NCI-H146 treated with DMSO at 0.1 percent for 48 hours (cell line): Measurements from ENCODE around the gene SEPTIN11.

Source experiments
- DNase-seq: peaks from one replicate; lab custom pipeline; 2025; ENCODE audit not compliant: unreplicated experiment; lab: John Stamatoyannopoulos, UW

SEPTIN11 gene

DNA sequence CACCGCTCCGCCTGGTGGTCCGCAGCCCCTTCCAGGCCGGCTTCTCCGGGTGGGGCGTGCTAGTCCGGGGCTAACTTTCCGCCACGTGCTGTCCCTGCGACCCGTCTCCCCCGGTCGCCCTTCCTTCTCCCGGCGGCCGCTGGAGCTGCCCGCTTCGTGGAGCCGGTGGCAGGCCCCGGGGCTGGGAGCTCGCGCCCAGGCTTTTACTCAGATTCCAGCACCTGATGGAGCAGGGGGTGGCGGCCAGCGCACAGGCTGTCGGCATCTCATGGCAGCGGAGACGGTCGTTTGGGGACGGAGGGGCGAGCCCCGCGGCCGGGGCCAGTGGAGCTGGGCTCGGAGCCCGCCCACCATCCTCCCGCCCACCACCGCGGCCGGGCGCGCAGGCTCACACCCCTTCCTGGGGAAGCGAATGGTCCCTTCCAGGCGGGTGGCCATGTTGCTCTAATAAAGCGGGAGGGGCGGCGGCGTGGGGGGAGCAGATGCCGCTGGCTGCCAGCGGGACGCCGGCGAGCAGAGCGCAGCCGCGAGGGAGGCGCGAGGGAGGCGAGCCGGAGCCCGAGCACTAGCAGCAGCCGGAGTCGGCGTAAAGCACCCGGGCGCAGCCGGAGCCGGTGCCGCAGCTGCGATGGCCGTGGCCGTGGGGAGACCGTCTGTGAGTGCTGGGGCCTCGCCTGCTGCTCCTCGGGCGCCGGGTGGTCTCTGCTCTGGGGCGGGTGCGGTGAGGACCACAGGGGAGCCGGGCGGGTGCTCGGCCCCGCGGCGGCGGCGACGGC lies at the start of gene SEPTIN11:
Gene SEPTIN11, plus strand, starts transcription at position 477 of the 776 bp plus-strand sequence. Its CDS starts 152 bp downstream, at position 629.
- peak; percentile 88 for DNase-seq

- DNase-seq = no peak
Measured at GRCh38 chr4:76902233-76902890, 47.2 kb upstream of the SEPTIN11 start.

DNA sequence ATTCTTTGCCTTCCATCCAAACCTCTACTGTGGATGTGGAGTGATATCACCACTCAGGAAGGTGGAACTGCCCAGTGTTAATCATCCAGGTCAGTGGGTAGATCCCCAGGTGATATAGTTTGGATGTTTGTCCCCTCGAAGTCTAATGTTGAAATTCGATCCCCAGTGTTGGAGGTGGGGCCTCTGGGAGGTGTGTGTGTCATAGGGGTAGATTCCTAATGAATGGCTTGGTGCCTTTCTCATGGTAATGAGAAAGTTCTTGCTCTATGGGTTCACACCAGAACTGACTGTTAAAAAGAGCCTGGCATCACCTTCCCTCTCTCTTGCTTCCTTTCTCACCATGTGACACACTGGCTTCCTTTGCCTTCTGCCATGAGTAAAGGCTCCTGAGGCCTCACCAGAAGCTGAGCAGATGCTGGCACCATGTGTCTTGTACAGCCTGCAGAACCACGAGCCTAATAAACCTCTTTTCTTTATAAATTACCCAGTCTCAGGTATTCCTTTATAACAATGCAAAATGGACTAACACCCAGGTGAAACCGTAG lies 44.8 kb upstream of the SEPTIN11 start:
- DNase-seq = no peak

GRCh38 chr4:76905521-76905920 lies 44.0 kb upstream of the SEPTIN11 start:
- DNase-seq = no peak

DNA sequence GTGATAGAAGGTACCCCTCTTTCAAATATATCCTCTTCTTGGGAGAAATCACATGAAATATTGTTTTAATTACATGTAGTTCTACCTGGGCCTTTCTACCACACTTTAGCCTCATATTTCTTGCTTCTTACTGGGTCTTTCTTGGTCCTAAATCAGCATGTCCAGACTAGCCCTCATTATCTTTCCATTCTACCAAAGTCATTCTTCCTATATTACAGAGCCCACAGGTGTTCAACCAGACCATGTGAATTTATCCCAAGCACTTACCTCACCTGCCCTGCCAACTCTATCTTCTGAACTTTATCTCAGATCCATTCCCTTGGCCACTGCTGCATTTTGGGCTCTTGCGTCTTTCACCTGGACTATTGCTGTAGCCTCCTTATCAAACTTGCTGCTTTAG lies 39.8 kb upstream of the SEPTIN11 start:
- DNase-seq = no peak

GRCh38 chr4:76920715-76921114 lies 28.8 kb upstream of the SEPTIN11 start:
- no peak for DNase-seq

DNA sequence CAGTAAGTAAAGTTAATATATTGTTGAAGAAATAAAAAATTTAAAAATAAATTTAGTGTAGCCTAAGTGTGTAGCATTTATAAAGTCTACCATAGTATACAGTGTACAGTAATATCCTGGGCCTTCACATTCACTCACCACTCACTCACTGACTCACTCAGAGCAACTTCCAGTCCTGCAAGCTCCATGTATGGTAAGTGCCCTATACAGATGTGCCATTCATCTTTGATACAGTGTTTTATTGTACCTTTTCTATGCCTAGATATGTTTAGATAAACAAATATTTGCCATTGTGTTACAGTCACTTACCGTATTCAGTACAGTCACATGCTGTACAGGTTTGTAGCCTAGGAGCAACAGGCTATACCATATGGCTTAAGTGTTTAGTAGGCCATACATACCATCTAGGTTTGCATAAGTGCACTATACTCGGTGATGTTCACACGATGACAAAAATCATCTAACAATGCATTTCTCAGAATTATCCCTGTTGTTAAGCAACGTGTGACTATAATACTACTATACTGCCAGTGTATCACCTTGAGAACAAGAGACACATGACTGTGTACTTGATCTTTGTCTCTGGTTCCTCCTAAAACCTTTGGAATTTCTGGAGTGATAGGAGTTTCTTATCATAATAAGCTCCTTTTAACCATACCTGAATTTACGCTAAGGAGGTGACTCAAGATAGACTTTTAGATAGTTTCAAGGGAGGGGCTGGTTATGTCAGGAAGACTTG lies 25.8 kb upstream of the SEPTIN11 start:
- no peak for DNase-seq

DNA sequence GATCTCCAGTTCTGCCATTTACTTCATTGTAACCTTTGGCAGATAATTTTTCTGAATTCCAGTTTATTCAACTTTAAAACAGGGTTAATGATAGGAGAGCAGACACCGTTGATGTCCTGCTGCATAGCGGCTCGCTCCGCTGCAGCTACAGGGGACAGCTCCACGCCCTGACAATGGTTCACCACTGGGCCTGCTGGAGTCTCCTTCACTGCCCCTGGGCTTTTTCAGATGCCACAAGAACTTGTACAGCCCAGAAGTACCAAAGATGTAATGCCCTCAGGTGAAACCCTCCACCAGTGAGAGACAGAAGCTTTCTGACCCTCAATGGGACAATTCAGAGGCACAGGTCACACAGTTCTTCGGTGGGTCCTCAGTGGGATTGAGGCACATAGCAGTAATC lies 22.7 kb upstream of the SEPTIN11 start:
- no peak for DNase-seq

DNA sequence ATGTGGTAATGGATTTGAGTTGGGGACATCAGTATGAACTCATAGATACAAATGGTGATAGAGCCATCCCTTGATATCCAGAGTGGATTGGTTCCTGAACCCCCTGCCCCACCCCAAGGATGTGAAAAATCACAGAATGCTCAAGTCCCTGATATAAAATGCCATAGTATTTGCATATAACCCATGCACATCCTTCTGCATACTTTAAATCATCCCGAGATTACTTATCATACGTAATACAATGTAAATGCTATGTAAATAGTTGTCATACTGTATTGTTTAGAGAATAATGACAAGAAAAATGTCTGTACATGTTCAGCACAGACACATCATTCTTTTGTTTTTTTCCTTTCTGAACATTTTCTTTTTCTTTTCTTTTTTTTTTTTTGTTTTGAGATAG lies 18.9 kb upstream of the SEPTIN11 start:
- DNase-seq = no peak

GRCh38 chr4:76931087-76931486 lies 18.5 kb upstream of the SEPTIN11 start:
- no peak for DNase-seq

DNA sequence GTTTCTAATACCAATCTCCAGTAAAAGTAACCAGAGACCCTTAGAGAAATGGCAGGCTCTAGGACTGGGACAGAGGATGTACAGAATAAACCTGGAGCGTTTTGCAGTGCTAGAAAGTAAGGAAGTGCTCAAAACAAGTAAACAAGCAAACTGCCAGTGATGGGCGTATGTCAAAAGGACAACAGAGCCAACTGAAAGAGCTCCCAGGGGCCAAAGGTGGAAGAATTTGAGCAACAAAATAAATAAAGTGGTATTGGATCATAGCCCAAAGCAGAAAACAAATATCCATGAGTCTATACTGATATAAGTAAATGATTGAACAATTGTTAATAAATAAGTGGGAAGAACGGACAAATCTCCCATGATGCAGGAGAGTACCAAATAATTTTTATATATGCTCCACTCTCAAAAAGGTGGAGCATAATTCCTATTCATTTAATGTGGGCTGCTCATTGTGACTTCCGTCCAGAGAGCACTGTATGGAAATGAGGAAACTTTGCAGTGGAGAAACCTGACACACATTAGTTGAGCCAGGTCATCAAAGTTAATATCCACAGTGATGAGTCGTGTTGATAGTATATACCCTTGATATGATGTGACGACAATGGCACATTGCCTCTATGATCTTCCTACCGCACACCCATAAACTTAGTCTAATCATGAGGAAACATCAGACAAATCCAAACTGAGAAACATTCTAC lies 17.8 kb upstream of the SEPTIN11 start:
- no peak for DNase-seq

GRCh38 chr4:76939184-76939583 lies 10.4 kb upstream of the SEPTIN11 start:
- DNase-seq = no peak

DNA sequence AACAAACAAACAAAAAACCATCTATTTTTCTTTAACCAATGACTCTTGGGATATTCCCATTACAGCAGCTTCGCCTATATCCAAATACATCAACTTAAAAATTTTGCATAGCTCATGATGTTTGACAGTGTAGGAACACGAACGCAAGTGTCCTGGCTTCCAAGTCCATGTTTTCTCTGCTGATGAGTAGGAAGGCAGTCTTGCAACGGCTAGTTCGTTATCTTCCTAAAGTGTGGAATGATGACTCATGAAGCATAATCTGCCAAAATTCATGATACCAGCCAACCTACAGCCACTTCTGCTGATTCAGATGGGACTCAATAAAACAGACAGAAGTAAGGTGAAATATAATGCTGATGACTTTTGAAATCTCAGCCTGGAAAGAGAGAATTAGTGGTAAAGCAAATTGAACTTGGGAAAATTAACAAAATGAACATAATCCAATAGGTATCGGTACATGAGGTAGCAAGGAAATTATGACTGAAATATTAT lies 6.4 kb upstream of the SEPTIN11 start:
- DNase-seq = no peak

DNA sequence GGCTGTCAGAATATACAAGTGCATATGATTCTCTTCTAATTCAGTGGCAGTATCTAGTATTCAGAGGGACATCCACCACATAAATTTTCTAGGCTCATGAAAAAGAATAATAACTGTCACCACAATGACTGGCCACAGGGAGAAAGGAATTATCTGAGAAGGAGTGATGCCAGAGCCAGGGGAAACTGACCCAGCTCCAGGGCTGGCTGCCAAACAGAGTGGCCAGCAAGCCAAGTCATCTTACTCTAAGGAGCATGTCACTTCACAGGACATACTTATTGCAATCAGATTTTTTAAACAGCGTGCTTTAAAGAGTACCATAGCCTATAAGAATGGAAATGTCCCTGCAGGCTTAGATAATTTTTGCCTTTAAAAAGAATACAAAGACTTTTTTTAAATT lies 5.8 kb upstream of the SEPTIN11 start:
- no peak for DNase-seq

- DNase-seq = no peak
Measured at GRCh38 chr4:76947369-76947768, 2.2 kb upstream of the SEPTIN11 start.

DNA sequence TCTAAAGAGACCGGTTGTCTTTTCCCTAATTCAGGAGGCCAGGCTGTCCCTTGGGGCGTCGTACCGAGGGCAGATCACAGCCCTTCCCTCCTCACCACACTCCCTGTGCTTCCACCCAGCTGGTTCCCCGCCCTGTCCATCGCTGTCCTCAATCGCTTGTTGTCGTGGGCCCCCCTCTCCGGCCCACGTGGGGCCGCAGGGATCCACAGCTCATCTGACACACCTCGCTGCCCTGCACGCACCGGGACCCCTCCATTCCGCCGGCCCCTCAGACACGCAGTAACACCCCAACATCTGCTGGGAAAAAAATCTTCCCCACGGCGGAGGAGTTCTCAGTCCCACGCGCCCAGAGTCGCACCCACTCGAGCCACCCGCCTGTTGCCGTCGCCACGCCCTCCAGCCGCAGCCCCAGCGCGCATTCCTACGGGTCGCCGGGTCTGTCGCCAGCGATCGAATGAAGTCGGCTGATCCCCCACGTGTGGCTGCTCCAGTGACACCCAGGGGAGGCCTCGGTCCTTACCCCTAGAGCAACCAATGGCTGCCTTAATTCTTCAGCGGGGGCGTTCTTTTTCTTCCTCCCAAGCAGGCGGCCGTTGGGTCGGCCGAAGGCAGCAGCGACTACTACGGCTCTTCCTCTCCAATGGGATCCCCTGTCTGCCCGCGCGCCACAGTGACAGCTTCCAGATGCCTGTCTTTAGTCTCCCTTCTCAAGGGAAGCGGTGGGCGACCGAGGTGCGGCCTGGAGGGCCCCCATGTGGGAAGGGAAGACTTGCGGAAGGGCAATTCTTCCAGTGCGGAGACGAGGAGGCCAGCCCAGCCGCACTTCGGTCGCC lies 893 bp upstream of the SEPTIN11 start:
- peak; percentile 49 for DNase-seq

- peak; percentile 28 for DNase-seq
Measured at GRCh38 chr4:76950052-76950955, 752 bp downstream of the SEPTIN11 start.

DNA sequence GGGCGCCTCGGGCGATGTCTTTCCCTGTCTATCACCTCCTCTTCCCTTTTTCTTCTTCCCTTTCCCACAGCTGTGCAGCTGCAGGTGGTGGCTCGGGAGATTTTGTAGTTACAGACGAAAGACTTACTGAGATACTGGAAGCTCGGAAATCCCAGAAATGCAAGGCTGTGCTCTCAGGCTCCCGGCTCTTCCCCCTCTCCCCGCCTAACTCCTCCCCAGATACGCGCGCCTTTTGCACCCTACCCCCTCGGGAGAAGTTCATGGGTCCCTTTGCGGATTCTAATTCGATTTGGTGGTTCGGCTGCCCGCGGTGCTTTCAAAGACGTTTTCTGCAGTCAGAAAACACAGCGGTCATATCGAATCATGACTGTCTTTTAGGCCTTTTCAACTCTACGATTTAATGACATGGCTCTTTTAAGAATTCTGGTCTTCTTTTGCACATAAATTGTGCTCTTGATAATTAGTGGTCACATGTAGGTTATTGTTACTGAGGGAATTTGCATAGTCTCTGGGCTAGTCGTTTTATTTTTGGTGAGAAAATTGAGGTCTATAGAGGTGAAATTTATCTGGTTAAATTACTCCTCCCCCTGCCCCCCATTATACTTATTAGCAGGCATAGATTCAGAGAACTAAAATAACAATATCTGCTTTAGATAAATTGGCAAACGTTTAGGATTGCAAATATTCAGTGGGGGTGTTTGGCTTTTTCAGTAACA lies 1.6 kb downstream of the SEPTIN11 start:
- peak; percentile 53 for DNase-seq
